Stimulated activated naive B cell treated with anti-CD40 and anti-IgM and Interleukin-4, amounts not matched to agents 10 μg/mL and 1 μg/mL and 100 μg/mL, for 72 hours (primary cell): ENCODE results near the gene NAPB.

Source experiments
- ATAC-seq, 2 donors: fragments of 150-1000 bp; cut with Tn5 transposase; replicated peaks; 2 replicates each; pipeline ENCODE4 v1.10.0; 2021; ENCODE audit warnings: moderate library complexity in 1 of 2
- DNase-seq: peaks from one replicate; pipeline ENCODE4 v3.0.0; 2021
- H3K27ac Mint-ChIP-seq: one replicate; pipeline ENCODE4 v1.8.0; 2022; ENCODE audit warnings: mild to moderate bottlenecking, mixed read lengths
- H3K27me3 Mint-ChIP-seq, 2 donors: one replicate each; pipeline ENCODE4 v1.8.0; 2022; ENCODE audit warnings: mixed read lengths in 2 of 2
- H3K36me3 Mint-ChIP-seq, 2 donors: one replicate each; pipeline ENCODE4 v1.8.0; 2022; ENCODE audit warnings: mixed read lengths in 2 of 2, mild to moderate bottlenecking in 1 of 2
- H3K4me1 Mint-ChIP-seq, 2 donors: one replicate each; pipeline ENCODE4 v1.8.0; 2022; ENCODE audit warnings: mixed read lengths in 2 of 2, mild to moderate bottlenecking in 1 of 2
- H3K4me3 Mint-ChIP-seq, 2 donors: one replicate each; pipeline ENCODE4 v1.8.0; 2022; ENCODE audit warnings: mild to moderate bottlenecking in 2 of 2, mixed read lengths in 2 of 2, moderate library complexity in 1 of 2
- H3K9me3 Mint-ChIP-seq, 2 donors: one replicate each; pipeline ENCODE4 v1.8.0; 2022; ENCODE audit warnings: mixed read lengths in 2 of 2, mild to moderate bottlenecking in 1 of 2

Gene NAPB

DNA sequence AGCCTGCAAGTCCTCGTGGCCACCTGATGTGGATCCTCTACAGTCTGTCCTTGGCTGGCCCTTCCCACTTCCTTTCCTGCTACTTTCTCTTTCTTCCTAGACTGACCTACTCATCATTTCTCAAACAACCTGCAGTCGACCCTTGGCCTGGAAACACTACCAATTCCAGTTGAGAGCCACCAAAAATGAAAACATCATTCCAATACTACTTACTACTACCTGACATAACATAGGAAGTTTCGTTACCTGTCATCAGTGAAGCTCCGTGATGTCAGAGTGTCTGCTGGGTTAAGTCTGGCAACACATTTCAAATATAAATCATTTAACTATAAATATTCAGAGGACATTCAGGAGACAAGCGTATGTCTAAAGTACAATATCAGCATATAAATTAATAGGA lies 45.5 kb downstream of the NAPB start:
- Mint-ChIP-seq H3K4me3 (no peak overlapping the region), H3K27ac (no peak overlapping the region), H3K27me3 (no peaks in the 10 kb centered on the region), H3K9me3 (no peaks in the 10 kb centered on the region), H3K36me3 (peaks cover 25 to 42% of the 10 kb centered on the region in 2 donors), H3K4me1 (peaks cover 0 to 7% of the 10 kb centered on the region in 2 donors)
- ATAC-seq (no peak), DNase-seq (no peak)

- H3K9me3 Mint-ChIP-seq: no peaks in the 10 kb centered on the region
- no peaks in the 10 kb centered on the region for H3K27me3 Mint-ChIP-seq
- H3K27ac Mint-ChIP-seq: no peak overlapping the region
- peaks cover 1 to 7% of the 10 kb centered on the region in 2 donors for H3K4me1 Mint-ChIP-seq
- H3K4me3 Mint-ChIP-seq: no peak overlapping the region
- ATAC-seq (no peak), DNase-seq (no peak)
- H3K36me3 Mint-ChIP-seq: peaks cover 31 to 50% of the 10 kb centered on the region in 2 donors
These were observed 46.8 kb downstream of the NAPB start for GRCh38 chr20:23374441-23374840.

GRCh38 chr20:23371496-23371895 lies 49.8 kb downstream of the NAPB start:
- no peaks in the 10 kb centered on the region for H3K9me3 Mint-ChIP-seq
- DNase-seq: no peak
- no peak overlapping the region for H3K4me3 Mint-ChIP-seq
- H3K27ac Mint-ChIP-seq: no peak overlapping the region
- H3K4me1 Mint-ChIP-seq: peaks cover 10 to 18% of the 10 kb centered on the region in 2 donors
- peak in 1 of 2 donors; percentile 44 for ATAC-seq
- H3K36me3 Mint-ChIP-seq: peaks cover 23 to 43% of the 10 kb centered on the region in 2 donors
- no peaks in the 10 kb centered on the region for H3K27me3 Mint-ChIP-seq

GRCh38 chr20:23370873-23371272 lies 50.4 kb downstream of the NAPB start:
- H3K36me3 Mint-ChIP-seq: peaks cover 21 to 40% of the 10 kb centered on the region in 2 donors
- H3K4me1 Mint-ChIP-seq: peaks cover 13 to 24% of the 10 kb centered on the region in 2 donors

DNA sequence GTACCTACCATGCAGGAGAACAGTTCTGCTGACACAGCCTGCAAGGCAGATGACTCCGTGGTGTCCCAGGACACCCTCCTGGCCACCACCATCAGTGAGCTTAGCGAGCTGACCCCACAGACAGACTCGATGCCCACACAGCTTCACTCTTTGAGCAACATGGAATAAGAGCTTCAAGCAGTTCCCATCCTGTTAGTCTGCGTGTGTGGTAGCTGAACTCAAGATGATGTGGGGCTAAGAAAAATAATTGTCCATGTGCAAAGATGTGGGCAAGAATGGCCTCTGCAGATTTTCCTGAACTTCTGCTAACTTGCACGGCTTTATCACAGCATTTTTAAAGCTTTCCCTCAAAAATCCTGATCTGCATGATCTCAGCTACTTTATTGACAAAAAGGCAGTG lies 51.0 kb downstream of the NAPB start:
- DNase-seq (no peak), ATAC-seq (no peak)
- Mint-ChIP-seq H3K9me3 (no peaks in the 10 kb centered on the region), H3K27ac (no peak overlapping the region), H3K27me3 (no peaks in the 10 kb centered on the region), H3K36me3 (peaks cover 18 to 36% of the 10 kb centered on the region in 2 donors), H3K4me3 (no peak overlapping the region), H3K4me1 (peaks cover 15 to 28% of the 10 kb centered on the region in 2 donors)

More at GRCh38 chr20:23370873-23371272, 50.4 kb downstream of the NAPB start:
- Mint-ChIP-seq H3K27me3 (no peaks in the 10 kb centered on the region), H3K9me3 (no peaks in the 10 kb centered on the region), H3K27ac (no peak overlapping the region), H3K4me3 (no peak overlapping the region)
- DNase-seq: no peak
- no peak for ATAC-seq

DNA sequence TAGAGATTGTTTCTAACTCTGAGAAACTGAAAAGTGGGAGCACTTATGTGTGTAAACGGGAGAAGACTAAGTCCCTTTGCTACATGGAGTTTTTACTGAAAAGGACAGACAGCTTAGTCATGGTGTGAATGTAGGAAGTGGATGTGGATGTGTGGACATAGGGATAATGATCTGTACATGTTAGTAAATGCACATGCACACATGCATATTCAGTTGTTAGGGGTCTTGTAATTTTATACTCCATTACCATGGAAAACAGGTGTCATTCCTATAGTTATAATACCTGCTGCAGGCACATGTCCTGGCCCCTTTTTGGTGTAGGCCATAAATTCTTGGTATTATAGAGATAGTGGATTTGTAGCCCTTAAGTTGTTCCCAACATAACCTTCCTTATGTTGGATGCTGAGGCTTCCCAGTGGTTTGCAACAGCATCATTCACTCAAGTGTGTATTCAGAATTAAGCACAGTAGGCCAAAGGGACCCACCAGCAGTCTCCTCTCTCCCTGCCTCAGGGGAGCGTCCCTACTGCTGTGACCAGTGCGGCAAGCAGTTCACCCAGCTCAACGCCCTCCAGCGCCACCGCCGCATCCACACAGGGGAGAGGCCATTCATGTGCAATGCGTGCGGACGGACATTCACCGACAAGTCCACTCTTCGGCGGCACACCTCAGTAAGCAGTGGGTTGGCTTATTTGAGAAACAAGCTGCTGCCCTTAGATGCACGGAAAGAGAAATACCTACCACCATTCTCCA lies 52.0 kb downstream of the NAPB start:
- ATAC-seq (no peak), DNase-seq (no peak)
- H3K4me3 Mint-ChIP-seq: no peak overlapping the region
- peaks cover 22 to 38% of the 10 kb centered on the region in 2 donors for H3K4me1 Mint-ChIP-seq
- peaks cover 27 to 41% of the 10 kb centered on the region in 2 donors for H3K36me3 Mint-ChIP-seq
- peak overlapping the region; percentile 47 for H3K27ac Mint-ChIP-seq
- no peaks in the 10 kb centered on the region for H3K27me3 Mint-ChIP-seq
- H3K9me3 Mint-ChIP-seq: peaks cover 0 to 2% of the 10 kb centered on the region in 2 donors

DNA sequence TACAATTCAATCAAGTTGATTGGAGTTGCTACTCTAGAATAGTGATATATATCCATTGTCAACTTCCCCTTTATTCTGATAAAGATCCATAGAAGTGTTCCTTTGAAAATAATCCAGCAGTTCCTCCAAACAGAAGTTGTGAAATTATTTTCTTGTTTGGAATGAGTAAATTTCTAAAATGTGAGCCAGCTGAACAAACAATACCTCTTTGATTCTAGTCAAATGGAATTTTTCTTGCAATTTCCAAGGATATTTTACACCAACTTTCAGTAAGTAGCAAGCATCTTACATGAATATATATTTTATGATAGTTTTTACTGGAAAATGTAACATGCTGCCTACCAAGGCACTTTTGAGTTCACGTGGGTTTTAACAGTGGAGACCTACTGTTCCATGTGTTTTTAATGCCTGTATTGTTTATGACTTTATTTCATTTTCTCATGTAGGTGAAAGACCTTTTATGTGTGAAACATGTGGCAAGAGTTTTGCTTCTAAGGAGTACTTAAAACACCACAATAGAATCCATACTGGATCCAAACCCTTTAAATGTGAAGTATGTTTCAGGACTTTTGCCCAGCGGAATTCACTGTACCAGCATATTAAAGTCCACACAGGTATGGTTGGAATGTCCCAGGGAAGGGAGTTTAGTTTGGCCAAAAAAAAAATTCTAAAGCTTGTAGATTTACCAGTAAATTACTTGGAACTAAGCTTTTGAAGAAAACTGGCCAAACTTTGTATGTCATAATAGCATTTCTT lies 52.8 kb downstream of the NAPB start:
- peaks cover 23 to 36% of the 10 kb centered on the region in 2 donors for H3K36me3 Mint-ChIP-seq

DNA sequence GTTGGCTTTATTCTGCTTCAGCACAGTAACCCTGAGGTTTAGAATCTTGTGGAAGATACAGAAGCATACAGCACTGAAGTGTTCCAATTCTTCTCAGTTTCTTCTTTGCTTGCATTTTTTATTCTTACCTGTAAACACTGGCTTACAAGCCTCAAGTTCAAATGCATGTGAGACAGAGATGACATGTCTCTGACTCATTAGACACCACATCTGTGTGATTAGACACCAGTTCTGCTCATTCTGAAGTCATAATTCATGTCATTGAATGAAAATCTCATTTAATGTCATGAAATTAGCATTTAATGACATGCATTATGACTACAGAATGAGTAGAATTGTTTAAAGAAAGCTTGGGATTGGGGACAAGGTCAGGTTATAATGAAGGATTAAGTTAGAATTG lies 53.5 kb downstream of the NAPB start:
- ATAC-seq (no peak), DNase-seq (no peak)
- Mint-ChIP-seq H3K36me3 (peaks cover 25 to 42% of the 10 kb centered on the region in 2 donors), H3K4me1 (peaks cover 30 to 48% of the 10 kb centered on the region in 2 donors), H3K4me3 (no peak overlapping the region), H3K9me3 (peaks cover 0 to 2% of the 10 kb centered on the region in 2 donors), H3K27ac (no peak overlapping the region), H3K27me3 (no peaks in the 10 kb centered on the region)

More for the DNA sequence above, 52.8 kb downstream of the NAPB start:
- DNase-seq (no peak), ATAC-seq (no peak)
- Mint-ChIP-seq H3K27ac (no peak overlapping the region), H3K4me3 (no peak overlapping the region), H3K27me3 (no peaks in the 10 kb centered on the region), H3K4me1 (peaks cover 23 to 41% of the 10 kb centered on the region in 2 donors), H3K9me3 (peaks cover 0 to 2% of the 10 kb centered on the region in 2 donors)

DNA sequence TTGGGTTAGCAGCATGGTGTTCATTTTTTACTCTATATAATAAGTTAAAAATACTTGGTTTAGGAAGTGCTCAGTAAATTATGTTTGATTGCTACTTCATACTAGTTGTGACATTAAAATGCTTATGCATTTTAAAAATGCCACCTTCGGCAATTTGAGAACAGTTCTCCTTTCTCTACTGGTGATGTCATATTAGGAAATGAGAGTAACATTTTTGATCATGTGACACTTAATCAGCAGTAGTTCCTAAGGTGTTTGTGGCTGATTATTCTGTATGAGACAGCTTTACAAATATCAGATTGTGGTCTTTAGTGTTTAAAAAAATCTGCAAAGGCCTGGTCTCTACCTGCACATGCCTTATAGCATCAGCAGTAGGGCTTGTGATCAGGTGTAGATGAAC lies 54.9 kb downstream of the NAPB start:
- DNase-seq (no peak), ATAC-seq (peak in 1 of 2 donors; percentile 17)
- H3K36me3 Mint-ChIP-seq: peaks cover 28 to 42% of the 10 kb centered on the region in 2 donors

DNA sequence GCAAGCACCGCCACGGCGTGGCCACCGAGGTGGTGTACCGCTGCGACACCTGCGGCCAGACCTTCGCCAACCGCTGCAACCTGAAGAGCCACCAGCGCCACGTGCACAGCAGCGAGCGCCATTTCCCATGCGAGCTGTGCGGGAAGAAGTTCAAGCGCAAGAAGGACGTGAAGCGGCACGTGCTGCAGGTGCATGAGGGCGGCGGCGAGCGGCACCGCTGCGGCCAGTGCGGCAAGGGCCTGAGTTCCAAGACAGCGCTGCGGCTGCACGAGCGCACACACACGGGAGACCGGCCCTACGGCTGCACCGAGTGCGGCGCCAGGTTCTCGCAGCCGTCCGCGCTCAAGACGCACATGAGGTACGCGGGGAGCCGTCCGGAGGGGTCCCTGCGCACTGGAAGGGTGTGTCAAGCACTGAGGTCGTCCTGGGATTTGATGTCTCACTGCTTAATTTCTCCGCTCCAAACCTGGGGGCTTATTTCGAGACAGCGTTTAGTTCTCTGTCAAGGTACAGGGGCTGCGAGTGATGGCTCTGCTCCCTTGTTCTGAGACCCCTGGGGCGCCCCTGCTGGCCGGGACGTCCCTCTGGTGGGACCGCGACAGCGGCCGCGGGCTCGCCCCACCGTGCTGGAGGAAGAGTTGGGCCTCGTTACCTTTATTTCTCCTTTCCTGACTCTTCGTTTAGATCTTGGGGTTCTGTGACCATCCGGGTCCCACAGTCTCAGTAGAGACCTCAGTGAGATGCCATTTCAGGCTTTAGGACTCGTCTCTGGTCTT lies 55.7 kb downstream of the NAPB start:
- H3K27me3 Mint-ChIP-seq: no peaks in the 10 kb centered on the region
- H3K9me3 Mint-ChIP-seq: peaks cover 0 to 2% of the 10 kb centered on the region in 2 donors
- H3K4me3 Mint-ChIP-seq: peak overlapping the region in 1 of 2 donors; percentile 72
- peaks cover 31 to 44% of the 10 kb centered on the region in 2 donors for H3K4me1 Mint-ChIP-seq
- DNase-seq (no peak), ATAC-seq (no peak)
- H3K27ac Mint-ChIP-seq: peak overlapping the region; percentile 56
- H3K36me3 Mint-ChIP-seq: peaks cover 24 to 38% of the 10 kb centered on the region in 2 donors

More for the DNA sequence above, 54.9 kb downstream of the NAPB start:
- Mint-ChIP-seq H3K9me3 (peaks cover 0 to 2% of the 10 kb centered on the region in 2 donors), H3K27me3 (no peaks in the 10 kb centered on the region), H3K4me3 (peak overlapping the region; percentile 36 to 39), H3K27ac (peak overlapping the region; percentile 59), H3K4me1 (peaks cover 31 to 46% of the 10 kb centered on the region in 2 donors)

DNA sequence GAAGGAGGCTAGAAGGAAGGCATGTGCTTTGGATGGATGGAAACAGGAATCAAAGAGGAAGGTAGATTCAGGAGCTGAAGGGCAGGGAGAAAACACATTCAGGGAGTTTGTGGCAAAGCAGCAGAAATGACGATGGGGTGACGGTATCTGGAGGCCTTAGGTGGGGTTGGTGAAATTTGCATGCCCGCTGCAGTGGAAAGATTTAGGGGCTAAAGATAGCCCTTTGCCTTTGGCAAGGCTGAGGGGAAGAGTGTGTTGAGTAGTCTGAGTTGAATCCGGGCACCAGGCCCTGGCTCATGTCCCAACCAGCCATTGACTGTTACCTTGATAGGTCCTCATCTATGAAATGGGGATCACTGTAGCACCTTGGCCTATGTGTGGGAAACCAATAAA lies 58.0 kb downstream of the NAPB start:
- peak overlapping the region; percentile 83 for H3K27ac Mint-ChIP-seq

GRCh38 chr20:23362392-23363256 lies 58.7 kb downstream of the NAPB start:
- Mint-ChIP-seq H3K27me3 (no peaks in the 10 kb centered on the region), H3K4me3 (peak overlapping the region; percentile 95), H3K9me3 (peaks cover 0 to 2% of the 10 kb centered on the region in 2 donors), H3K4me1 (peaks cover 29 to 50% of the 10 kb centered on the region in 2 donors), H3K27ac (peak overlapping the region; percentile 98), H3K36me3 (peaks cover 17 to 26% of the 10 kb centered on the region in 2 donors)
- no peak for DNase-seq
- peak; percentile 0 to 2 for ATAC-seq

More for the DNA sequence above, 58.0 kb downstream of the NAPB start:
- H3K4me3 Mint-ChIP-seq: peak overlapping the region; percentile 95
- H3K27me3 Mint-ChIP-seq: no peaks in the 10 kb centered on the region
- DNase-seq: no peak
- H3K4me1 Mint-ChIP-seq: peaks cover 32 to 55% of the 10 kb centered on the region in 2 donors
- no peak for ATAC-seq
- H3K9me3 Mint-ChIP-seq: peaks cover 0 to 2% of the 10 kb centered on the region in 2 donors
- peaks cover 17 to 26% of the 10 kb centered on the region in 2 donors for H3K36me3 Mint-ChIP-seq
